Type B pancreatic cell (in vitro differentiated cells): ENCODE measurements around the gene AQP12A. TPM values are rescaled to one million over a fixed set of nuclear protein-coding genes. Genes with fewer than 3 reads are reported as not detected.

Experiments used
- DNase-seq: peaks from one replicate; pipeline ENCODE4 v3.0.0; 2021; ENCODE audit warnings: mixed read lengths; ENCODE audit not compliant: unreplicated experiment; ENCODE audit errors: extremely low spot score
- H3K27ac Mint-ChIP-seq: 2 replicates; pipeline ENCODE4 v1.8.0; 2021; ENCODE audit warnings: mild to moderate bottlenecking, mixed read lengths
- H3K27me3 Mint-ChIP-seq: 2 replicates; pipeline ENCODE4 v1.8.0; 2021; ENCODE audit warnings: mixed read lengths
- H3K36me3 Mint-ChIP-seq: 2 replicates; pipeline ENCODE4 v1.8.0; 2021; ENCODE audit warnings: mixed read lengths
- H3K4me1 Mint-ChIP-seq: one replicate; pipeline ENCODE4 v1.8.0; 2021; ENCODE audit warnings: mixed read lengths; ENCODE audit not compliant: unreplicated experiment
- H3K4me3 Mint-ChIP-seq: 2 replicates; pipeline ENCODE4 v1.8.0; 2021; ENCODE audit warnings: mild to moderate bottlenecking, mixed read lengths
- H3K9me3 Mint-ChIP-seq: 2 replicates; pipeline ENCODE4 v1.8.0; 2021; ENCODE audit warnings: mixed read lengths
- CTCF ChIP-seq: fragments of 200-600 bp; sonication (generic); conservative IDR thresholded peaks from 2 replicates; pipeline ENCODE4 v1.5.0; 2021; ENCODE audit warnings: antibody characterized with exemption, mild to moderate bottlenecking
- total RNA-seq: library from RNA; stranded (reverse); gene quantifications from 2 replicates; pipeline ENCODE4 v1.2.1, GENCODE V29; 2021; ENCODE audit warnings: low replicate concordance

The AQP12A gene
- total RNA-seq, 1 donor from 2014 or later, result 0.97 TPM

- Mint-ChIP-seq H3K4me1 (peaks cover 6% of the 10 kb centered on the region), H3K27me3 (no peaks in the 10 kb centered on the region), H3K27ac (no peak overlapping the region), H3K9me3 (no peaks in the 10 kb centered on the region), H3K4me3 (no peak overlapping the region), H3K36me3 (peaks cover 5% of the 10 kb centered on the region)
- no peak for TF ChIP-seq CTCF
- no peak for DNase-seq
These were observed 45.8 kb downstream of the AQP12A start for GRCh38 chr2:240737512-240737911.

GRCh38 chr2:240737958-240738357 lies 46.3 kb downstream of the AQP12A start:
- H3K9me3 Mint-ChIP-seq, result no peaks in the 10 kb centered on the region
- no peak for TF ChIP-seq CTCF
- no peak overlapping the region for H3K27ac Mint-ChIP-seq
- H3K27me3 Mint-ChIP-seq, result no peaks in the 10 kb centered on the region
- H3K4me3 Mint-ChIP-seq, result no peak overlapping the region
- no peak for DNase-seq
- peaks cover 5% of the 10 kb centered on the region for H3K36me3 Mint-ChIP-seq
- H3K4me1 Mint-ChIP-seq, result peaks cover 6% of the 10 kb centered on the region

DNA sequence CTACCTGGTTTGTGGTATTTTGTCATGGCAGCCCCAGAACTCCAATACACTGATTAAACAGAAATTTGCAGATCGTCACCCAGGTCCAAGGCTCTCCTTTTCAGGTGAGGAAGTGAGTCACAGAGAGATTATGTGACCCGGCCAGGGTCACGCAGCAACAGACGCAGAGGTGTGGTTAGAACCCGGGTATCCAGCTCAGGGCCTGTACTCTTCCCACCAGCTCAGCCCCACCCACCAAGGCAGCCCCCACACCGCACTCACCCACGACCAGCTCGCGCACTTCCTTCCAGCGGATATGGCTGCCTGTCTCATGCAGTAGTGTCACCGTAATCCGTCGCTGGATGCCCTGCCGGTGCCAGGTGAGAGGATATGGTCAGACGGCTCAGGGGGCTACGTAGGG lies 48.1 kb downstream of the AQP12A start:
- no peak for TF ChIP-seq CTCF
- Mint-ChIP-seq H3K9me3 (no peaks in the 10 kb centered on the region), H3K4me3 (no peak overlapping the region), H3K27me3 (no peaks in the 10 kb centered on the region), H3K4me1 (peaks cover 6% of the 10 kb centered on the region), H3K27ac (no peak overlapping the region), H3K36me3 (peaks cover 5% of the 10 kb centered on the region)
- DNase-seq, result no peak

DNA sequence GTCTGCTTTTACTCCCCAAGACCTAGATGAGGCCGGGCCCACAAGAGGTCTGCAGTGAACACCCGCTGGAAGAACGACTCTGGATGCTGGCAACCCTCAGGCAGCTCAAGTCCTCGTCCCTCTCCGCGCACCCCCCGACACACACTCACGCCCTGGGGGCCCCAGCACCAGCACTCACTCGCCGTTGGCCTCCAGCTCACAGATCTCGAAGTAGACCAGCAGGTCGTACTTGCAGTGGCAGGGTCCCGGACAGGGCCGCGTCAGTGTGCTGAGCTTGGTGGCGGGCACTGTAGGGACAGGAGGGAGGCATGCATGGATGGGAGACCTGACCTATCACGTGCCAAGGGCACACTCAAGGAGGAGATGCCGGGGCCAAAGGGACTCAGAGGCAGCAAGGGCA lies 49.4 kb downstream of the AQP12A start:
- Mint-ChIP-seq H3K9me3 (no peaks in the 10 kb centered on the region), H3K4me3 (no peak overlapping the region), H3K4me1 (peaks cover 6% of the 10 kb centered on the region), H3K27me3 (no peaks in the 10 kb centered on the region), H3K27ac (no peak overlapping the region), H3K36me3 (peaks cover 5% of the 10 kb centered on the region)
- TF ChIP-seq CTCF, result no peak
- no peak for DNase-seq

GRCh38 chr2:240742602-240743095 lies 51.0 kb downstream of the AQP12A start:
- no peak for DNase-seq

More at GRCh38 chr2:240742602-240743095, 51.0 kb downstream of the AQP12A start:
- H3K27me3 Mint-ChIP-seq, result no peaks in the 10 kb centered on the region
- H3K36me3 Mint-ChIP-seq, result peaks cover 5% of the 10 kb centered on the region
- H3K27ac Mint-ChIP-seq, result no peak overlapping the region
- no peak for TF ChIP-seq CTCF
- H3K4me1 Mint-ChIP-seq, result peaks cover 6% of the 10 kb centered on the region
- no peak overlapping the region for H3K4me3 Mint-ChIP-seq
- no peaks in the 10 kb centered on the region for H3K9me3 Mint-ChIP-seq
